Lung microvascular endothelial cell (primary cell): ENCODE results near the gene HDAC1. TPM values are rescaled to one million over a fixed set of nuclear protein-coding genes. Genes with fewer than 3 reads are reported as not detected.

Experiments used
- DNase-seq, 2 donors: peaks; one replicate each; pipeline versions ENCODE4 v3.0.0 to v3.0.0-alpha.2; 2010; ENCODE audit warnings: low read depth in 2 of 2
- total RNA-seq: library from RNA; depleted of rRNA; stranded (reverse); fragments of >200 nt; gene quantifications from 2 replicates; pipeline ENCODE4 v1.2.1, GENCODE V29; 2014

HDAC1 gene
- total RNA-seq, 1 donor from 2014 or later, result 113 TPM

DNA sequence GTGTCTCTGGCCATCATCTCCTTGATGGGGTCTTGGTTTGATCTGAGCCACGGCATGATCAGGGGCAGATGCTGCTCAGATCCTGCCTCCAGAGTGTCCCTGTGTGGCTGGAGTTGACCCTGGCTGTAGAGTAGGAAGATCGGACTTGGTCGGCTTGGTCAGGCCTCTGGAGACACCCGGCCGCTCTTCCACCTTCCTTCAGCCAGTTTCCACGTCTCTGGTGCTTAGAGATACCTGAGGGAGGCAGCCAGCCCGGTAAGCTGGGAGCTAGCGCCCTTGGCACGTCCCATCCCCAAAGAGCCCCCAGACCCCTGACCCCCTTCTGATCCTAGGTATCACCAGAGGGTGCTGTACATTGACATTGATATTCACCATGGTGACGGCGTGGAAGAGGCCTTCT lies 35.3 kb downstream of the HDAC1 start:
- no peak for DNase-seq

DNA sequence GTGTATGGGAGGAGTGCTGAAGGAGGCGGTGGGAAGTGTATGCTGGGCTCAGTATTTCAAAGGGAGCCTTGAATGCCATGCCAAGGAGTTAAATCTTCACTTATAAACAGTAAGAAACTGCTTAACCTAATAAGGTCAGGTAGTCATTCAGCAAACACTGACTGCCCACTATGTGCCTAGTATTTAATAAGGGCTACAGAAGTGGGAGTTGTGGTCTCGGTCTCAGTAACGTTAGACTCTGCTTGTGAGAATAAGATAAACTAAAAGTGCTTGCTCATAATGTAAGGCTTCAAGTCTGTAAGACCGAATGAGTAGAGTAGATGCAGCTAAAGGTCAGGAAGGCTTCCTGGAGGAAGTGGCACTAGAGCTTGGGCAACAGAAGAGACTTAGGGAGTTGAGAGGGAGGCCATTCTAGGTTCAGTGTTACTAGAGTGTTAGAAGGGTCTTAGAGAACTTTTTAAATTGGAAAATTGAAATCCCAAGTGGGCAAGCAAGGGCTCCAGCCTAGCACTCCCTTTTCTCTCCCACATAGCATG lies 38.1 kb downstream of the HDAC1 start:
- DNase-seq, result no peak

DNA sequence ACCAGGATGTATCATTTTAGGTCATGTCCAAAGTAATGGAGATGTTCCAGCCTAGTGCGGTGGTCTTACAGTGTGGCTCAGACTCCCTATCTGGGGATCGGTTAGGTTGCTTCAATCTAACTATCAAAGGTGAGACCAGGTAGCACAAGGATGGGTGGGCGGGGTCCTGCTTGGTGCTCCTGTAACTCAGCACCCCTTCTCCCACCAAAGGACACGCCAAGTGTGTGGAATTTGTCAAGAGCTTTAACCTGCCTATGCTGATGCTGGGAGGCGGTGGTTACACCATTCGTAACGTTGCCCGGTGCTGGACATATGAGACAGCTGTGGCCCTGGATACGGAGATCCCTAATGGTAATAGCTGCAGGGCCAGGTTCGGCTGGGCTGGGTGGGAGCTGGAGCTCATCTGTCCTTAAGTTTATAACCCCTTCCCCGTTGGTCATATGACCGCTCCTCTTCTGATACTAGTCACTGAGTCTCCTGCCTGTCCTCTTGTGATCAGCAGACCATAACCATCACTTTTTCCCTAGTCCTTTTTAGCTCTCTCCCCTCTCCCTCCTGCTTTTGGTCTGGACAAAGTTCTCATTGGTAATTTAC lies 38.8 kb downstream of the HDAC1 start:
- DNase-seq, result no peak

DNA sequence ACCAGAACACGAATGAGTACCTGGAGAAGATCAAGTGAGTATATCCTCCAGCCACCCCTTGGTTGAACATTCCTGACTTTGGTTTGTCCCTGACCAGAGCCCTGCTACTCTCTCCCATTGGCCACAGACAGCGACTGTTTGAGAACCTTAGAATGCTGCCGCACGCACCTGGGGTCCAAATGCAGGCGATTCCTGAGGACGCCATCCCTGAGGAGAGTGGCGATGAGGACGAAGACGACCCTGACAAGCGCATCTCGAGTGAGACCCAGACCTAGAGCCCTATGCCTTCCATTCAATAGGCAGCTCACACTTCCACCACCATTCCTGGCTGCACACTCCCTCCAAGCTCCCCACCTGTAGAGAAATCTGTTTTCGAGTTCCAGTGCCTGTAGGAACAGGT lies 39.7 kb downstream of the HDAC1 start:
- no peak for DNase-seq

DNA sequence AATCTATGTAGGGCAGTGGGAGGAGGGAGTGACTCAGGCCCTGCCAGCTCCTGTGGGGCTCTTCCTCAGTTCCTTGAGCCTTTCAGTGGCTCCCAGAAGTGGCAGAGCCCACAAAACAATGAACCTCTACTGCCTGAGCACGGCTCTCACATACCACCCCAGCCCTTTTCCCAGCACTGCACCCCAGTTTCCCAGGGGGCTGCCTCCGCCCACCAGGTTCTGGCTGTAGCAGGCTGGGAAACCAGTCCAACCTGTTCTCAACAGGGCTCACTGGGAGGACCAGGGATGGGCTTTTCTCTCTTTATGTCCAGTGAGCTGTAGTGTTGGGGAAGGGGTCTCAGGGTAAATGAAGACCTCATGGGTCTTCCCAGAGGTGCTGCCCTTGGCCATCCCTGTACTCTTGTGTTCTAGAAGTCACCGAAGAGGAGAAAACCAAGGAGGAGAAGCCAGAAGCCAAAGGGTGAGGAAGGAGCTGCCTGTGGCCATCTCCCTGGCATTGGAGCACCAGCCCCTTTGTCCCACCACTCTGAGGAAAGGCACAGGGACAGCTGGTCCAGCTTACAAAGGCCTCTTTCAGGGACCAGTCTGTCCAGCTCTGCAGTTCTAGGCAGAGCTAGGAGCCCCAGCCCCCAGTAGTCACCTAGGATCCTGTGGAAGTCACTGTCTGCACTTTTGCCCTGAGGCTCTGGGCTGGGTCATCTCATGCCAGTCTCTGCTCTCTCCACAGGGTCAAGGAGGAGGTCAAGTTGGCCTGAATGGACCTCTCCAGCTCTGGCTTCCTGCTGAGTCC lies 40.6 kb downstream of the HDAC1 start:
- no peak for DNase-seq

DNA sequence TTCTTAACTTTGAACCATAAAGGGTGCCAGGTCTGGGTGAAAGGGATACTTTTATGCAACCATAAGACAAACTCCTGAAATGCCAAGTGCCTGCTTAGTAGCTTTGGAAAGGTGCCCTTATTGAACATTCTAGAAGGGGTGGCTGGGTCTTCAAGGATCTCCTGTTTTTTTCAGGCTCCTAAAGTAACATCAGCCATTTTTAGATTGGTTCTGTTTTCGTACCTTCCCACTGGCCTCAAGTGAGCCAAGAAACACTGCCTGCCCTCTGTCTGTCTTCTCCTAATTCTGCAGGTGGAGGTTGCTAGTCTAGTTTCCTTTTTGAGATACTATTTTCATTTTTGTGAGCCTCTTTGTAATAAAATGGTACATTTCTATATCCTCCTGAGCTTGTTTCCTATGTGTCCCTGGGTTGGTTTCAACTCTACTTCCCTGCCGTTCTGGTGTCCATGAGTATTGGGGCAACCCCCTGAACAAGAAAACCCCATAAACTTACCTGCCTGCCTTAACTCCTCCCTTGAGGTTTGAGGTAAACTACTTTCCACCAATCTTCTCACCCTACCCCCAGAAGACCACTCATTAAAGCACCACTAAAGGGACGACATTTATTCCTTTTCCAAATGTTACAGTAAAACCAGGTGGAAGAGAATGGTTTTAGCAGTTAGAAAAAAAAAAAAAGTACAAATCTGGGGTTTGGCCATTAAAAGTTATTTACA lies 41.5 kb downstream of the HDAC1 start:
- no peak for DNase-seq

DNA sequence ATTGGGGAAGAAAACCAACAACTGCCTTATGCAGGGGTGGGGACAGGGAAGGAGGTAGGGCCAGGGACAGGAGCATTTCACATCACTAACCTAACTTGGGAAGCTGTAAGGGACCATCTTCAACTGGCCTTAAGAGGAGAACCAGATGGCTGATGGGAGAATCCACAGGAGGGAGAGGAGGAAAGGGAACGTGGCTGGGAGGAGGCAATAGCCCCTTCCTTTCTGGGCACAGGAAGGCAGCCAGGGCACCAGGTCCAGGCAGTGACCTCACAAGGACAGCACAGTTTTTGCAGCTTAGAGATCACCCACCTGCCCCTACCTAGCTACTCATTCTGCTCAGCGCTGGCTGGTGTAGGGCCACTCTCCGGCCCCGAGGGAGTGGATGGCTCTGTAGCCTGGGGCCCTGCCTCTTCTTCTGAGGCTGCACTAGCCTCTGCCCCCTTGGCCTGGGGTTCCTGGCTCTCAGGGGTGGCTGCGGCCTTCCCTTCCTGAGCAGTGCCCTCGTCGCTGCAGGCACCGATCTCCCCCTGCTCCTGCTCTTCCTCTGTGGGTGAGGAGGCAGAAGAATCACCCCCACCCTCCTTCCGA lies 42.5 kb downstream of the HDAC1 start:
- no peak for DNase-seq

DNA sequence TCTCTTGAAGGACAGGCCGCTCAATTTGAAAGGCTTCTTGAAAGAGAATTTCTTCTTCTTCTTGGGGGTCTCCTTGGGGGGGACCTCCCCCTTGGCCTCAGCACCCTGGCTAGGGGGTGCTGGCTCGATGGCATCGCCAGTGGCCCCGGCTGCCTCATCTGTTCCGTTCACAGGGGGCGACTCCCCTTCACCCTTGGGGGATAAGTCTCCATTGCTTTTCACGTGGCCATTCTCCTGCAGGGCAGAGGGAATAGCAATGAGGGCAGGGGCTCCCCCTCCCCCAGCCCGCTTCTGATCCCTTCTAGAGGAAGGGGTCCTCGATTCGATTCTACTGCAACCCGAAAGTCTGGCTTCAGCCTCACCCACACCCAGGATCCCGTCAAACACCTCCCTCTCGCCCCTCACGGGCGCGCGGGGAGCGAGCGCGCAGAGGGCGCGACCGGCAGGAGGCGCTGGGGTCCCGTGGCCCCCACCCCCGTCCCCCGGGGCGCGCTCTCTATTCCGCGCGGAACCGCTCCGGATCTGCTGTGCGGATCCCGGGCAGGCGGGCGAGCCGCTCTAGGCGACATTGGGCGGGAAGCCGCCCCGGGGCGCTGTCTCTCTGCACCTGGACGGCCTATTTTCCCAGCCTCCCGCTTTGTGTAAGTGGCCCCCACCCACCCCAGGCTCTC lies 43.1 kb downstream of the HDAC1 start:
- DNase-seq, result peak; percentile 52 to 65

DNA sequence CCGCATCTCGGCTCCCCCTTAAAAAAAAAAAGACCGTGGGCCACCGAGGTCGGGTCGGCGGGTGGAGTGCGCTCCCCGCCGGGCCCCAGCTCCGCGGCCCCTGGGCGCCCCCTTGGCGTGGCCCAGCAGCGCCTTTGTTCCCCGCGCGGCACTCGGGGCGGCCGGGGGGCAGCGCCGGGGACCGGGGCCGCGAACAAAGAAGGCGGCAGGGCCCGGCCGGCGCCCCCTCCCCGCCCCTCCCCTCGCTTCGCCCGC lies 43.6 kb downstream of the HDAC1 start:
- DNase-seq, result no peak

DNA sequence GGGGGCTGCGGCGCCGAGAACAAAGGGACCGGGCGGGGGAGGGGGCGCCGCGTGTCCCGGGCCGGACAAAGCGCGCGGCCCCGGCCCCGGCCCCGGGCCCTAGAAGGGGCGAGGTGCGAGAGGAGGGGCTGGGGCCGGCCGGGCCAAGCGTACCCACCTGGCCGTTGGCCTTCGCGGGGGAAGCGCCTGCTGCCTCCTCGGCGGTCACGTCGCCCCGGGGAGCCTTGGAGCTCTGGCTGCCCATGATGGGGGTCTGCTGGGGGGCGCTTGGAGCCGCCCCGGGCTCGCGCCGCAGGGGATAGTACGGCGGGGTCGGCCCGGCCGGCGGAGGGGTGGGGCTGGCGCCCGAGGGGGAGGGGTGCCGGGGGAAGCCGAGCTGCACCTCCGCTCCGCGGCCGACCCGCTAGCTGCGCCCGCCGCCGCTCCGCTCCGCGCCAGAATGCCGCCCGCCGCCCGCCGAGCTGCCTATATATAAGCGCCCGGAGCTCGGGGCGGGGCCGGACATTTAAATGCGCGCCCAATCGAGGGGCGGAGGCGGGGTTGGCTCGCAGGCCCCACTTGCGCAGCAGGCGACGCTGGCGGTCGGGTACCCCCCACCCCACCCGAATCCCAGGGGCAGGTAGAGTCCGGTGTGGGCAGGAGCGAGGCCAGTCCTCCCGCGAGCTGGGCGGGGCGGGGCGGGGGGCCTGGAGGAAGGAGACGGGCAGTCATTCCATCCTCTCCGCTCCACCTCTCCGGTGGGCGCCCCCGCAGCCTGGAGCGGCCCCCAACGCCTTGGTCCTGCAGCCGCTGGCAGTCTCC lies 44.1 kb downstream of the HDAC1 start, which contains the start of gene MARCKSL1:
Gene MARCKSL1 (minus strand): TSS at position 444 of the 801 bp plus-strand sequence. CDS start 200 bp downstream, at position 244.
- peak; percentile 76 to 85 for DNase-seq

DNA sequence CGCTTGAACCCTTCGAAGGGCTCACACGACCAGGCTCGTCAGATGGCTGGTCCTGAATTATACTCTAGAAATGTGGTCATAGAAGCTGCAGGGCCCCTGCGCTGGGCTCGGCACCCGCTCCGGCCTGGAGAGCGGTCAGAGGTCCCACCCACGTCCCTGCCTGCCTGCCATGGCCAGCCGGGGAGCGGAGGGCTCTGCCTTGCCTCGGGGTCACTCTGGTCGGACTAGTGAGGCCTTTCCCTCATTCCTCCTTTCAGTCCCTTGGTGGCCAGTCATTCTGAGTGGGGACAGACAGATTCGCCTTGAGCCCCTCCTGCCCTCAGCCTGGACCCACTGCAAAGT lies 44.7 kb downstream of the HDAC1 start:
- no peak for DNase-seq

DNA sequence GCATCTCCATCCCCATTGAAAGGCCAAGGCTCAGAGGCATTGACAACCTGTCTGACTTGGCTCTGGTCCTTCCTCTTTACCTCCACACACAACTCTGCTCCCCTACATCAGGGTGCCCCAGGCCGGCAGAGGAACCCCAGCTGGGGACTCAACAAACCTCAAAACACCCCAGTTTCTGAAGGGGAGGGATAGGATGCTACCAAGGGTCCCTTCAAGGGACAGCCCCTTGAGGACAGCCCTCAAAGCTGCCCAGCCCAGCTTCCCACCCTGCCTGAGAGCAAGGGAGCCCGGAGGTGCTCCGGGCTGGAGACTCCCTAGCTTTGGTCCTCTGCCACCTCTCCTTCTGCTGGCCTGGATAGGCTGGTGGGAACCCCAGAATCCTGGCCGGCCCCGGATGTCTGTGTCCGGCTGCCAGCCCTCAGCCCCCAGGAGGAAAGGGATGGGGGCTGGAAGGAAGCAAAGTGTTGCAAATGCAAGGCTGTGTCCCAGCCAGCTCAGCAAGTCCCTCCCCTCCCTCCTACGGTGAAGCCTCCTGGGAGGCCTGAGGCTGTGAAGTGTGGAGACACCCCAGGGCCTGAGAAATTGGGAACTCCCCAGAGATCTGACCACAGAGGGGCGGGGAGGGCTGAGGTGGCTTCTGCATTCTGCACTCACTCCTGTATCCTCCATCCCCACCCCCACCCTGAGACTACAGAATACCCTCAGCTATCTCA lies 45.2 kb downstream of the HDAC1 start:
- no peak for DNase-seq

DNA sequence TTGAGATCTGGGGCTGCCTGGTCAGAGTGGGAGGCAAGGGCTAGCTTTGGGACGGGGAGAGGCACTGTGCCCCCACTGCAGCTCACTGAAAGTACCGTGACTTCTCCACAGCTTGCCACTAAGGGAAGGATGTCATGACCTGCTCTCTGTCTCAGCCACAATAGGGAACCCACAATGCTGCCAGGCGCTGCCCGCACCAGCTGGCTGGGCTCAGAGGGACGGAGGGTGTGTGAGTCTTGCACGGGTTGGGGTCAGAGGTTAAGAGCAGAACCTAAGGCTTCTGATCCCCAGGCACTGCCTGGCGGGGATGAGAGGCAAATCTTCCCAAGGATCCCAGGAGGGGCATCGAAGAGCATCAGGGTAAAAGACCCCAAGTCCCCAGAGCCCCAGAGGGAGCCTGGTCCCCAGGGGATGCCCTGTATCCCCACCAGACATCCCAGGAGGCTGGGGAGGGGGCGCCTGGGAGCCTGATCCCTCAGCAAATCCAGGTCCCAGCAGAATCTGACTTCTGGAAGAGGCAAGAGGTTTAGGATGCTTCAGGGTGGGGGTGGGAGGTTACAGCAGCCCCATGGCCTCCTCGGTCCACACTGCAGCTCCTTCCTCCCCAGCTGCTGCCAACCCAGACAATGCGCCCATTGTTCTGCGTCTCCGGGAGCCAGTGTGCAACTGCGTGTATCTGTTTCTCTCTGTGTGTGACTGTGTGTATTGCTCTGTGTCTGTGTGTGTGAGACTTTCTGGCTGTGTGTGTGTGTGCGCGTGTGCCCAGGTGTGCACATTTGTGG lies 46.2 kb downstream of the HDAC1 start:
- peak in 1 of 2 donors; percentile 34 for DNase-seq

DNA sequence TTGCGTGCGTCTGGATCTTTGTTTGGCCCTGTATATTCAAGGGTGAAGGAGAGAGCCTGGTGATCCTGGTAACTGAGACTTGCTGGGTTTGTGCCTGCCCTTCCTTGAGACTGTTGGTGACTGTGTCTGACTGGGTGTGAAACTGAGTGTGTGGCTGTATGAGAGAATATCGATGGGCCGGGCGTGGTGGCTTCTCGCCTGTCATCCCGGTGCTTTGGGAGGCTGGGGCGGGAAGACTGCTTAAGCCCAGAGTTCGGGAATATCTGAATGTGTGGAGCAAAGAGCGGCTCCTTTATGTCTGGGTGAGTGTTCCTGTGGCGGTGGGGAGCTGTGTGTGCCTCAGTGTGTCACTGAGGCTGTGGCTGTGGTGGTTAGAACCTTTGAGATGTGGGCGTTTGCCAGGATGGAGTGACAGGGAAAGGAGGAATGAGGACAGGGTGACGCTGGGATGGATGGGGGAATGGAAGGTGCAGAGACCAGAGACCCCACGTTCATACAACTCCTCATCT lies 46.8 kb downstream of the HDAC1 start:
- DNase-seq, result no peak

DNA sequence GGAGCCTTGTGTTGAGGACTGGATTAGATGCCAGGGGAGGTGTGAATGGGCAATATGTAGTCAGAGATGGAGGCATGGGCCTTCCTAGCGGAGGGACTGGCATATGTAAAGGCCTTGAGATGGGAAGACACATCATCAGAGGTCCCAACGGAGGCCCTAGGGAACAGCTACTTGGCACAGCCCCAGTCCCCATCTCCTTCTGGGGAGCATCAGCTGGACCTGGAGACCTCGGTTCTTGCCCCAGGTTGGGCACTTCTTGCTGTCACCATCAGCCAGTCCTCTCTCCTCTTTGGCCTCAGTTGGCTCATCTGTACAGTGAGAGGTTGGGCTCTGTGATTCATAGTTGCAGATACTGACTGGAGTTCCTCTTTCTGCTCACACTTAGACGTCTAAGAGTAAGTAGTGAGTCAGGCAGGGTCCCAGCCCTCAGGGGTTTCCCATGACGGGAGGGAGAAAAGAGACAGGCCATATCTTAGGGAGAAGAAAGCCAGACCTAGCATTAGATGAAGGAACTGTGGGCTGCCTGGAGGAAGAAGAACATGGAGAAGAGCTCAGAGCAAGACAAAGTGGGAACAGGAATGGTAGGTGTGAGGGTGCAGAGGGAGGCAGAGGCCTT lies 47.6 kb downstream of the HDAC1 start:
- DNase-seq, result peak in 1 of 2 donors; percentile 60

DNA sequence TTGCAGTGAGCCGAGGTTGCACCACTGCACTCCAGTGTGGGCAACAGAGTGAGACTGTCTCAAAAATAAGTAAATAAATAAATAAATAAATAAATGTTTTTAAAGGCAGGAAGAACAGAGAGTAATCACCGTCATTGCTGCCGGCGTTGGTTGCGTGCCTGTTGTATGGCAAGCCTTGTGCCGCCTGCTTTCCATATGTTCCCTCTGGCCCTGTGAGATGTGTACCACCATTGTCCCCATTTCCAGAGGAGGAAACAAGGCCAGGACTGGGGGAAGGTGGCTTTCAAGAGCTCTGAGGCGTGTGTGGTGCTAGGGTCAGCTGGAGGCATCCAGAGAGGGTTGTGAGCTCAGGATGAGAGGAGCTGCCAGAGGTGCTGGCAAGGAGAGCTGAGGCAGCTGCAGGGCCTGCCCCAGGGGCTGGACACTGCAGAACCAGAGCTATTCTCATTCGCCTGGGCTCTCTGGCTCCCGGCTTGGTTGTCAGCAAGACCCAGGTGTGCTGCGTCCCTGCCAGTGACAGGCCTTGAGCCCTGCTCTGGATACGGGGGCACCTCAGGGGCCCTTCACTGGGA lies 49.4 kb downstream of the HDAC1 start:
- DNase-seq, result no peak

DNA sequence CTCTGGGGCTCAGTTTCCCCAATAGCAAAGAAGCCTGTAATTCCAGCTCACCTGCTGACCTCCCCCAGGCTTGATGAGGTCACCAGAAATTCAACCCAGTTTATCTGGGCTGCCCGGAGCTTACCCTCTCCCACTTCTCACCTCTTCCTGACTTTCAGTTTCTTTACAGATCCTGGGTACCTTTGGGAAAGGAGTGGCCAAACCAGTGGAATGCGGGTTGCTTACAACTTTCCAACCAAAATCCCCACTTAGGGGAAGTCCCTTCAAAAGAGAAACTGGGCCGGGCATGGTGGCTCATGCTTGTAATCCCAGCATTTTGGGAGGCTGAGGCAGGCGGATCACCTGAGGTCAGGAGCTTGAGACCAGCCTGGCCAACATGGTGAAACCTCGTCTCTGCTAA lies 50.1 kb downstream of the HDAC1 start:
- no peak for DNase-seq

DNA sequence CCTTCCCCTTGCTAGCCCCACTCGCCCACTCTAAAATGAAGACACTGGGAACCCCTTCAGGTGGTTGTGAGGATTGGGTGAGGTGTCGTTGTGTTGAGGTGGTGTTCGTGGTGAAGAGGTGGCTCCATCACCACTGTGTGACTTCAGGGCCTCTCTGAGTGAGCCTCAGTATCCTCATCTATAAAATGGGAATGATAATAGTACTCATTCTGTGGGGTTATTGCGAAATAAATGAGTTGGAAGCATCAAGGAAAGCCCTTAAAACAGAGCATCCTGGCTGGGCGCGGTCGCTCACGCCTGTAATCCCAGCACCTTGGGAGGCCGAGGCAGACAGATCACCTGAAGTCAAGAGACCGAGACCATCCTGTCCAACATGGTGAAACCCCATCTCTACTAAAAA lies 50.8 kb downstream of the HDAC1 start:
- DNase-seq, result no peak
